ENCODE results near the gene UBASH3B. TPM values are rescaled to one million over a fixed set of nuclear protein-coding genes. Genes with fewer than 3 reads are reported as not detected.
A peak's percentile ranks its signal among the peaks of the same experiment; 100 is the strongest.

Gene UBASH3B
- total and polyA plus RNA-seq, 8 donors, result 0.58 to 60.5 (median 3.1) TPM

GRCh38 chr11:122813894-122814270, 158.4 kb downstream of the UBASH3B start:
- intact Hi-C loops (cut with DNase I; ENCODE audit: low total_unique reads), result no loop called here
- Histone ChIP-seq H3K27ac (no peak overlapping the region), H3K4me1 (peaks cover 0 to 11% (median 4%) of the 10 kb centered on the region in 4 donors), H3K9me3 (peaks cover 0 to 2% (median under 1%) of the 10 kb centered on the region in 4 donors), H3K27me3 (no peaks in the 10 kb centered on the region), H3K36me3 (peaks cover 0 to 13% (median 5%) of the 10 kb centered on the region in 4 donors), H3K4me3 (no peak overlapping the region)
- TF ChIP-seq EP300 (IDR thresholded peaks at IDR 0.05) (no peak), CTCF (IDR thresholded peaks at IDR 0.05) (no peak), POLR2AphosphoS5 (IDR thresholded peaks at IDR 0.05) (no peak), POLR2A (IDR thresholded peaks at IDR 0.05) (no peak)
- no peak for DNase-seq
- WGBS, 5 donors, result 51 to 68% (median 60%) methylated on average over 1 of the region's 1 CpG

GRCh38 chr11:122814401-122814800, 158.9 kb downstream of the UBASH3B start:
- Histone ChIP-seq H3K4me1 (peaks cover 0 to 11% (median 4%) of the 10 kb centered on the region in 4 donors), H3K4me3 (no peak overlapping the region), H3K9me3 (peaks cover 0 to 8% (median 3%) of the 10 kb centered on the region in 4 donors), H3K36me3 (peaks cover 0 to 12% (median 5%) of the 10 kb centered on the region in 4 donors), H3K27ac (no peak overlapping the region), H3K27me3 (no peaks in the 10 kb centered on the region)
- 87 to 97% (median 93%) methylated on average over 1 of the region's 1 CpG for WGBS, 5 donors
- intact Hi-C loops (cut with DNase I; ENCODE audit: low total_unique reads), result no loop called here
- no peak for TF ChIP-seq EP300 (IDR thresholded peaks at IDR 0.05)
- TF ChIP-seq CTCF (IDR thresholded peaks at IDR 0.05), result no peak
- no peak for TF ChIP-seq POLR2A (IDR thresholded peaks at IDR 0.05)
- TF ChIP-seq POLR2AphosphoS5 (IDR thresholded peaks at IDR 0.05), result no peak
- DNase-seq, result no peak

GRCh38 chr11:122815900-122816299, 160.4 kb downstream of the UBASH3B start:
- Histone ChIP-seq H3K27ac (peak overlapping the region in 1 of 5 donors; percentile 47), H3K9me3 (peaks cover 0 to 13% (median 7%) of the 10 kb centered on the region in 4 donors), H3K27me3 (no peaks in the 10 kb centered on the region), H3K36me3 (no peaks in the 10 kb centered on the region), H3K4me1 (peaks cover 0 to 11% (median 4%) of the 10 kb centered on the region in 4 donors), H3K4me3 (no peak overlapping the region)
- TF ChIP-seq POLR2AphosphoS5 (IDR thresholded peaks at IDR 0.05) (no peak), EP300 (IDR thresholded peaks at IDR 0.05) (no peak), CTCF (IDR thresholded peaks at IDR 0.05) (no peak), POLR2A (IDR thresholded peaks at IDR 0.05) (no peak)
- intact Hi-C loops (cut with DNase I; ENCODE audit: low total_unique reads), result no loop called here
- 64 to 84% (median 73%) methylated on average over 5 of the region's 5 CpGs for WGBS, 5 donors
- DNase-seq, result no peak

DNA sequence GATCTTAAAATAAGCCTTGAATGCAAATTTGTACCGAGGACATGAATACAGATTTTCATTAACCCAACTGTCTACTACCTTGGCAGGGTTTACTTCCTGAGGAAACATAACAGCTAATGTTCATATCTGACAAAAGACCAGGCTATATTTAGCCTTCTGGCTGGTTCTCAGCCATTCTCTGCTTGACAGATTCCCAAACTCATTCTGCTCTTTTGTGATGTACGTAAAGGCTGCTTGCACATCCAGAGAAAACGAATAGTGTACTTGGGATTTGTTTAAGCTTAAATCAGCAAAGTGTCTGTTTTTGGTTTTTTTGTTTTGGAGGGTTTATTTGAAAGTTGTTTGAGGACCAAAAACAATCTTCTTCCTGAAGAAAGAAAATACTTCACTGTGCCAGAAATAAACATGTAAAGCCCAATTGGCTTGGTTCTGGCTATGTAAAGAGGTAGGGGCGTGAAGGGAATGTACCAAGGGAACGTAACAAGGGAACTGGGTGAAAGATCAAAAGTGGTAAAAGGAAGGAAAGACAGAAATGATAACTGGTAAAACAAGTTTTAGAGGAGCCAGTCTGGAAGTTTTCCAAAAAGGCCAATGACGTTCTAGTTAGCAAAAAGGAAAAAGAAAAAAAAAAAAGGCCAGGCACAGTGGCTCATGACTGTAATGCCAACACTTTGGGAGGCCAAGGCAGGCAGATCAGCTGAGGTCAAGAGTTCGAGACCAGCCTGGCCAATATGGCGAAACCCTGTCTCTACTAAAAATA, 161.4 kb downstream of the UBASH3B start:
- Histone ChIP-seq H3K4me3 (no peak overlapping the region), H3K27ac (peak overlapping the region in 2 of 5 donors; percentile 47 to 58), H3K27me3 (no peaks in the 10 kb centered on the region), H3K9me3 (peaks cover 0 to 13% (median 7%) of the 10 kb centered on the region in 4 donors), H3K4me1 (peaks cover 0 to 11% (median 4%) of the 10 kb centered on the region in 4 donors), H3K36me3 (no peaks in the 10 kb centered on the region)
- WGBS, 5 donors, result 23 to 33% (median 29%) methylated on average over 8 of the region's 8 CpGs
- TF ChIP-seq CTCF (IDR thresholded peaks at IDR 0.05), result no peak
- no peak for TF ChIP-seq EP300 (IDR thresholded peaks at IDR 0.05)
- no peak for TF ChIP-seq POLR2AphosphoS5 (IDR thresholded peaks at IDR 0.05)
- no peak for TF ChIP-seq POLR2A (IDR thresholded peaks at IDR 0.05)
- peak in 1 of 2 donors; percentile 85 for DNase-seq
- intact Hi-C loops (cut with DNase I; ENCODE audit: low total_unique reads), result no loop called here
